Stimulated activated CD8-positive, alpha-beta memory T cell treated with anti-CD3 and anti-CD28 coated beads, Interleukin-15, amount 100 ng/mL, for 4 hours (primary cell): ENCODE data around the gene UFC1.
"Not testable (repeated sequence)": the region's sequence is repeated elsewhere in the genome, so short reads cannot be mapped to it uniquely, and the experiment has no call there.

ENCODE experiments used
- DNase-seq, 2 donors: peaks; one replicate each; pipeline ENCODE4 v3.0.0-alpha.2; 2020; ENCODE audit warnings: low read depth in 2 of 2

Gene UFC1

GRCh38 chr1:161153682-161154337 lies at the start of gene UFC1:
Gene UFC1, plus strand, starts transcription at chr1:161153978. Its CDS starts 20 bp downstream, at chr1:161153998.
- DNase-seq: peak; percentile 55 to 65

DNA sequence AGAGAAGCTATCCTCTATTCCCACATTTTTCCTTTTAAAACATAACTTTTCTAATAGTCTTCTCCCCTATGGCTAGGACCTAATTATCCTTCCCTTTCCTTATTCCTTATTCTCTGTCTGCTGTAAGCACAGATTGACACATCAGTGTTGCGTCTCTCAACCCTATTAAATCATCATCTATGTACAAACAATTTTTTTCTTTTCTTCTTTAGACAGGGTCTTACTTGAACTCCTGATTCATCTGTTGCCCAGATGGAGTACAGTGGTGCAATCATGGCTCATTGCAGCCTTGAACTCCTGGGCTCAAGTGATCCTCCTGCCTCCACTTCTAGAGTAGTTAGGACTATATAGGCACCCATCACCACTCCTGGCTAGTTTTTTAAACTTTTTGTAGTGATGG lies 47.3 kb upstream of the UFC1 start:
- DNase-seq: no peak

- DNase-seq: no peak
Measured at GRCh38 chr1:161111117-161111516, 42.7 kb upstream of the UFC1 start.

DNA sequence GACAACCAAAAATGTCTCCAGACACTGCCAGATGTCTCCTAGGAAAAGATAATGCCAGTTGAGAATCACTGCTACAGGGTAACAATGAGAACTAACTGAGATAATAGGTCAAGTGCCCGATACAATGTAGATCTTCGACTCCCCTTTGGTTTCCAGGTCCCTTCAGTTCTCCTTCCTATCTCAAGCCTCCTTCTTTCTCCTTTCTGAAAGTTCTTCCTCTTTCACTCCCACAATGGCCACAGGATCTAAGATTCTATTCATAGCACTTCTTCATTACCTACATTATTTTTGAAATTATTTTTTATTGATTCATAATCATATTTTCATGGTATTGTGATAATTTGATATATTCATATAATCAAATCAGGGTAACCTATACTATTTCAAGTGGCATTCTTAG lies 42.3 kb upstream of the UFC1 start:
- no peak for DNase-seq

DNA sequence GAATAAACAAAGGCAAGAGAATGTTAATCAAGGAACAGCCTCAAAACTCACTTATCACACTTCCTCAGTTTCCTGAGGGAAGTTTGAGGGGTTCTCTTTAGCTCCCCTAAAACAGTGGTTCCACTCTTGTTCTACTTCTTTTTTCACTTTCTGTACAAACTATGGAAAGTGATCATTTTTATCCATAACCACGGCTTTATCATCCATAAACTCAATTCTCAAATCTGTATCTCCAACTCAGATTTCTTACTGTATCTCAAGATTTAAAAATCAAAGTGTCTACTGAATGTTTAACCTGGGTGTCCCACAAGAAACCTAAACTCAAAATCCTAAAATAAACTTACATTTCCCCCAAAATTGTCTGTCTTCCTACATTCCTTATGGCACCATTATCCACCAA lies 39.9 kb upstream of the UFC1 start:
- DNase-seq: no peak

GRCh38 chr1:161114556-161114955 lies 39.2 kb upstream of the UFC1 start:
- no peak for DNase-seq

DNA sequence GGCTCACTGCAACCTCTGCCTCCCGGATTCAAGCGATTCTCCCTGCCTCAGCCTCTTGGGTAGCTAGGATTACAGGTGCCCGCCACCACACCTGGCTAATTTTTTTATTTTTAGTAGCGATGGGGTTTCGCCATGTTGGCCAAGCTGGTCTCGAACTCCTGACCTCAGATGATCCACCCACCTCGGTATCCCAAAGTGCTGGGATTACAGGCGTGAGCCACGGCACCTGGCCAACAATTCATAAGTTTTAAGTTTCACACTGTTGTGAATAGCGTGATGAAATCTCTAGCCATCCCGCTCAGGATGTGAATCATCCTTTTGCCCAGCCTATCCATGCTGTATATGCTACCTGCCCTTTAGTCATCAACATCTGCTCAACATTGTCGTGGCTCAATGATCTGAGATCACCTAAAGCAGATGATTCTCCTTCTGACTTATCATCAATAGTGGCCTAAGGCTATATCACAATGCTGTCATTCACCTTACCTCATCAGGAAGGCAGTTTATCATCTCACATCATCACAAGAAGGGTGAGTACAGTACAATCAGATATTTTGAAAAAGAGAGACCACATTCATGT lies 38.6 kb upstream of the UFC1 start:
- no peak for DNase-seq

DNA sequence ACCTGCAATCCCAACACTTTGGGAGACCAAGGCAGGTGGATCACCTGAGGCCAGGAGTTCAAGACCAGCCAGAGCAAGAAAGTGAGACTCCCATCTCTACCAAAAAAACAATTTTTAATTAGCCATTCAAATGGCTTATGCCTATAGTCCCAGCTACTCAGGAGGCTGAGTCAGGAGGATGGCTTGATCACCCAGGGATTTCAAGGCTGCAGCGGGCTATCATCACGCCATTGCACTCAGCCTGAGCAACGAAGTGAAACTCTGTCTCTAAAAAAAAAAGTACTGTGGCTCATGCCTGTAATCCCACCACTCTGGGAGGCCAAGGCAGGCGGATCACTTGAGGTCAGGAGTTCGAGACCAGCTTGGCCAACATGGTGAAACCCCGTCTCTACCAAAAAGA lies 37.8 kb upstream of the UFC1 start:
- DNase-seq: not testable (repeated sequence)

GRCh38 chr1:161117759-161118581 lies 35.8 kb upstream of the UFC1 start, which contains the start of the genes NIT1 and PFDN2:
Gene NIT1, plus strand, starts transcription at chr1:161118105. Its CDS starts 72 bp downstream, at chr1:161118177.
Gene PFDN2, minus strand, starts transcription at chr1:161118037. Its CDS starts 11 bp downstream, at chr1:161118026.
- peak; percentile 71 to 77 for DNase-seq

- DNase-seq: peak; percentile 27 to 51
Measured at GRCh38 chr1:161119092-161119903, 34.5 kb upstream of the UFC1 start.

DNA sequence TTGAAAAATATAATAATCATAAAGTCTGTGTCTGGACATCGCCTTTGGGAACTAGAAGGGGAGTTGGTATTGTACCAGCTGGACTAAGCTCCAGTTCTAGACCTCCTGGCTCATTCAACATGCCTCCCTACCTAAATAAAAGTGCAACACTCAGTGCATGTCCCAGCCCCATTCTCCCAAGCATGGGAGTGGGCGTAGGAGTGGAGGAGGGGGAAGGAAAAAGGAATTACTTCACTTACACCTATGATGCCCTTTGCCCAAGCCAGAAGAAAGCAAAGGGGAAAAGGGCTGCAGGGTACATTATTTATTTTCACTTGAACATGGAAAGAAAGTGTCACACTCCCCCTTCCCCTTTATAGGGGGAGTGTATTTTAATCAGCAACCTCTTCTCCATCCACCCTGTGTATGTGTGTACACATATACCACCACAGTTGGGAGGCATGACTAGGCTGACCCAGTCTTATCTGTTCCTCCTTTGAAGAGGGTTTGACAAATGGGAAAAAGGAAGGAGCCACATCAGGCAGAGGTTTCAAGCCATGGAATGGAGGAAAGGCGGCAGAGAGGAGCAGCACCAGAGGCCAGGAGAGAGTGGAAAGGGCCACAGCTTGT lies 32.6 kb upstream of the UFC1 start:
- no peak for DNase-seq

DNA sequence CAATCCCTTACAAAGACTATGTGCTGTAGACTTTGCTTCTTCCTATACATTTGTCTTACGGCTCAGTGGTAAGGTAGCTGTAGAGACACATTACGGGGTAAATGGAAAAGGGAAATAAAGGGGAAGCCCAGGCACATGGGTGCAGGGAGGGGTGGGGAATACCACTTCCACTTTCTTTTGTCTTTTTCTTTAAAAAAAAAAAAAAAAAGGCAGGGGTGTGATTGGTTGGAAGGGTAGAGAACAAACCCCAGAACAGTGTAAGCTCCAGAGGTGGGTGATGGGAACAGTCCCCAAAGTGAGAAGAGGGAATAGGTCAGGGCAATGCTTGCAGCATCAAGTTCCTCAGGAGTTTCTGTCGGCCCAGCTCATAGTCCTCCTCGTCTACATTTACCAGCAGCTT lies 31.9 kb upstream of the UFC1 start:
- no peak for DNase-seq

DNA sequence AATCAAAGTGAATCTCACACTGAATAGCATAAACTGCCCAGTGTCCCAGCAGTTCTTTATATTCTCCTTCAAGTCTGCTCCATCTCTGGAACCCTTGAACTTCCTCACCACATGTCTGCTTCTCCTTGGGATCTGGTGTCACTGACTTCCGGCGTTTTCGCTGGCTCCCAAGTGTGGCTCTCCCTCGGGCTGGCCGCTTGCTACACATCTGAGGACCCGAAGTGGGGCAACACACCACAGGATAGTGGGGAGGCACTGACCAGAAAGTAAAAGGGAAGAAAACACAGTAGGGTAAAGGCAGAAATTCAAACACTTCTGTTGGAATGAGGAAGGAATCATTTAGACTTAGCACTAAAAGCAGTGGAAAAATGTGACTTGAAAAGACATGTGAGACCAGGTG lies 30.8 kb upstream of the UFC1 start:
- no peak for DNase-seq

- no peak for DNase-seq
Measured at GRCh38 chr1:161127649-161128048, 26.1 kb upstream of the UFC1 start.

DNA sequence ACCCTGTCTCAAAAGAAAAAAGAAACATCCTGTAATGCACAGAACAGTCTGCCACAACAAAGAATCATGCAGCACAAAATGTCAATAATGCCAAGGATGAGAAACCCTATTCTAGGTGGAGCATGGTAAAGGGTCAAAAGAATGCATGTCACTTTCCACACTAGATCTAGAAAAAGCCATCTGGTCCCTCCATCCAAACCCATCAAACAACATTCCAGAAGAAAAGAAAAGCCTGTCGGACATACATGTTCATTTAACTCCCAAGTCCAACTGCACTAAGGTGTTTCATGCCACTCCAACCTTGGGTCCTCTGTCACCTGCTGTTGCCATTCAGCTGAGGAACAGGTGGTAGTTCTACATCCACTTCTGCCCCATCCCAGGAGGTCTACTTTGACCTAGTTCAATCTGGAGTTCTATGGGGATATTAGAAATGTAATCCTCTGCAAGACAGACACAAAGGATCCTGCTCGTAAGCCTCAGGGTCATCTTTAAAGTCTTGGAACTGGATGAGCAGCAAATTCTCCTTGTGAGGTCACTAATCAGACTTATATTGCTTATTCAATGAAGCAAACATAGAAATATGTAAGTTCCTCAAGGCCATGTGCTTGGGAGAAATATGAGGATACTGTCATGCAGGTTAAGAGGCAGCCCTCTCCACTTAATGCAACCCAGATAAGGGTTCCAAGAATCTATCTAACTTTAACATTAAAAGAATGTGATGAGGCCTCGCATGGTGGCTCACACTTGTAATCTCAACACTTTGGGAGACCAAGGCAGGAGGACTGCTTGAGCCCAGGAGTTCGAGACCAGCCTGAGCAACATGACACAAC lies 25.0 kb upstream of the UFC1 start:
- DNase-seq: no peak

DNA sequence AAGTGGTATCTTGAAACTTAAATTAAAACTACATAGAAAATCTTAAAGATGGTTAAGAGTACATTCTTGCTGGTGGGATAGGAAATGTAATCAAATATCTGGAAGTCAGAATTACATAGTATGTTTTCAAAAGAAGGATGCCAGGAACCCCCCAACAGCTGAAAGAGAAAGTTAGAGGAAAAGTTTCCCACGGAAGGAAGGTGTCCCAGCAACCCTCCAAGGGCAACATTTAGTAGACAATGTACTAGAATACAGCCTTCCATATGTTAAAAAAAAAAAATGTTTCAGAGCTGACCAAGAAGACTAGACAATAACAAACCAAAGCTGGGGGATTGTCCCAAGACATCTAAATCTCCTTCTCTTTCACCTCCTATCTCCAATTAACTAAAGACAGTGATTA lies 23.5 kb upstream of the UFC1 start:
- no peak for DNase-seq

- no peak for DNase-seq
Measured at GRCh38 chr1:161131523-161132409, 22.0 kb upstream of the UFC1 start.

- DNase-seq: peak; percentile 81 to 88
Measured at GRCh38 chr1:161132410-161133219, 21.2 kb upstream of the UFC1 start, which contains the start of gene DEDD. Gene DEDD, minus strand, starts transcription at chr1:161132667. Its CDS starts 8,205 bp downstream, at chr1:161124462.
